Mammary epithelial cell (primary cell): ENCODE data around the gene FASTK.

Experiments
- EZH2 ChIP-seq: IDR thresholded peaks from 2 replicates; pipeline ENCODE4 v1.6.1; 2012; ENCODE audit warnings: low read length, inconsistent platforms, borderline replicate concordance
- TF ChIP-seq, protein P1 (sequence below), 2 donors: IDR thresholded peaks in 1 of 2; conservative IDR thresholded peaks in 1 of 2; 2 replicates each; pipeline ENCODE4 v1.5.1; 2011 to 2012; ENCODE audit warnings: inconsistent platforms in 2 of 2, low read length in 2 of 2, mild to moderate bottlenecking in 2 of 2, control low read depth in 1 of 2, low read depth in 1 of 2; ENCODE audit not compliant: insufficient read depth in 1 of 2; ENCODE audit errors: extremely low read depth in 1 of 2

DNA sequence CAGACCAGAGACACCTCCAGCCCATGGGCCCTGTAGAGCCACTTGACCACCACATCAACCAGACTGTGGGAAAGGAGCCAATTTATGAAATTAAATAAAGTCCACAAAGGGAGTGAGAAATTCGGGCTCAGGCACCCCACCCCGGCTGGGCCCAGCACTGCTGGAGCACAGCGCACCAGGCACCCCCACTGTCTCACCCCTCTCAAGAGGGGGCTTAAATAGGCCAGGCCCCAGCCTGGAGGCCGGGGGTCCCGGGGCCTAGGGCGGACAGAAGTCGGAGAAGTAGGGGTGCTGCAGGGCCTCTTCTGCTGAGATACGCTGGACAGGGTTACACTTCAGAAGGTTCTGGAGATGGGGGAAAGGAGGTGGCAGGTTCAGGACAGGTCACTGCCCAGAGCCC is 26.9 kb downstream of the FASTK start:
- TF ChIP-seq, protein P1, sequence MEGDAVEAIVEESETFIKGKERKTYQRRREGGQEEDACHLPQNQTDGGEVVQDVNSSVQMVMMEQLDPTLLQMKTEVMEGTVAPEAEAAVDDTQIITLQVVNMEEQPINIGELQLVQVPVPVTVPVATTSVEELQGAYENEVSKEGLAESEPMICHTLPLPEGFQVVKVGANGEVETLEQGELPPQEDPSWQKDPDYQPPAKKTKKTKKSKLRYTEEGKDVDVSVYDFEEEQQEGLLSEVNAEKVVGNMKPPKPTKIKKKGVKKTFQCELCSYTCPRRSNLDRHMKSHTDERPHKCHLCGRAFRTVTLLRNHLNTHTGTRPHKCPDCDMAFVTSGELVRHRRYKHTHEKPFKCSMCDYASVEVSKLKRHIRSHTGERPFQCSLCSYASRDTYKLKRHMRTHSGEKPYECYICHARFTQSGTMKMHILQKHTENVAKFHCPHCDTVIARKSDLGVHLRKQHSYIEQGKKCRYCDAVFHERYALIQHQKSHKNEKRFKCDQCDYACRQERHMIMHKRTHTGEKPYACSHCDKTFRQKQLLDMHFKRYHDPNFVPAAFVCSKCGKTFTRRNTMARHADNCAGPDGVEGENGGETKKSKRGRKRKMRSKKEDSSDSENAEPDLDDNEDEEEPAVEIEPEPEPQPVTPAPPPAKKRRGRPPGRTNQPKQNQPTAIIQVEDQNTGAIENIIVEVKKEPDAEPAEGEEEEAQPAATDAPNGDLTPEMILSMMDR (conservative IDR thresholded peaks at IDR 0.05 in 1 of 2, IDR thresholded peaks at IDR 0.05 in 1 of 2; ENCODE audit: extremely low read depth in 1 of 2, insufficient read depth in 1 of 2, low read depth in 1 of 2, low read length in 2 of 2), result no peak
- TF ChIP-seq EZH2, result no peak
